Upper lobe of left lung (tissue), 4 donors: ENCODE results near the gene CNEP1R1.

Source experiments
- EP300 ChIP-seq, 4 donors: sonication (generic); formaldehyde crosslinking; IDR thresholded peaks; one replicate each; pipeline ENCODE4 v1.5.1; 2017; ENCODE audit warnings: antibody characterized with exemption in 4 of 4, control low read depth in 2 of 4
- POLR2A ChIP-seq, 4 donors: fragments of 450-650 bp; IDR thresholded peaks; one replicate each; pipeline ENCODE4 v1.5.1; 2016 to 2017; ENCODE audit warnings: antibody characterized with exemption in 4 of 4, mild to moderate bottlenecking in 2 of 4
- TF ChIP-seq, protein P1 (sequence below), 6 experiments: fragments of 450-650 bp in 4 of 6; fragments of 200-600 bp in 2 of 6; sonication (generic) in 2 of 6; IDR thresholded peaks; one replicate each; pipeline ENCODE4 v1.5.1; 2016 to 2019; ENCODE audit warnings: antibody characterized with exemption in 6 of 6

DNA sequence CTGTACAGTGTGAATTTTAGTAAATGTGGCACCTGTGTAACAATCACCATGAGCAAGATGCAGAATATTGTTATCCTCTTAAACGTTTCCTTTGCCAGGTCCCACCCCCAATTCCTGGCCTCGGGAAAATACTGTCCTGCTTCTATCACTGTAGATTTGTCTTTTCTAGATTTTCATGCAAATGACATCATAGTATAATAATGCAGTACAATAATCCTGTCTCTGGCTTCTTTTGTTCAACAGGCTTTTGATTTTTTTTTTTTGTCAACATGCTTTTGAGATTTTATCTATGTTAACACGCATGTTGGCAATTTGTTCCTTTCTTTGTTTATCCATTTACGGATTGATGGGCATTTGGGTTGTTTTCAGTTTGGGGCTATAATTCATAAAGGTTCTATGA is 20.4 kb downstream of the CNEP1R1 start:
- TF ChIP-seq, protein P1, sequence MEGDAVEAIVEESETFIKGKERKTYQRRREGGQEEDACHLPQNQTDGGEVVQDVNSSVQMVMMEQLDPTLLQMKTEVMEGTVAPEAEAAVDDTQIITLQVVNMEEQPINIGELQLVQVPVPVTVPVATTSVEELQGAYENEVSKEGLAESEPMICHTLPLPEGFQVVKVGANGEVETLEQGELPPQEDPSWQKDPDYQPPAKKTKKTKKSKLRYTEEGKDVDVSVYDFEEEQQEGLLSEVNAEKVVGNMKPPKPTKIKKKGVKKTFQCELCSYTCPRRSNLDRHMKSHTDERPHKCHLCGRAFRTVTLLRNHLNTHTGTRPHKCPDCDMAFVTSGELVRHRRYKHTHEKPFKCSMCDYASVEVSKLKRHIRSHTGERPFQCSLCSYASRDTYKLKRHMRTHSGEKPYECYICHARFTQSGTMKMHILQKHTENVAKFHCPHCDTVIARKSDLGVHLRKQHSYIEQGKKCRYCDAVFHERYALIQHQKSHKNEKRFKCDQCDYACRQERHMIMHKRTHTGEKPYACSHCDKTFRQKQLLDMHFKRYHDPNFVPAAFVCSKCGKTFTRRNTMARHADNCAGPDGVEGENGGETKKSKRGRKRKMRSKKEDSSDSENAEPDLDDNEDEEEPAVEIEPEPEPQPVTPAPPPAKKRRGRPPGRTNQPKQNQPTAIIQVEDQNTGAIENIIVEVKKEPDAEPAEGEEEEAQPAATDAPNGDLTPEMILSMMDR (IDR thresholded peaks at IDR 0.05), result no peak
- TF ChIP-seq POLR2A (IDR thresholded peaks at IDR 0.05) (no peak), EP300 (IDR thresholded peaks at IDR 0.05) (no peak)
